NCI-H2081 treated with DMSO at 0.1 percent for 48 hours (cell line): ENCODE data around the gene GAMT.

Experiments
- DNase-seq: peaks from one replicate; lab custom pipeline; 2025; lab: John Stamatoyannopoulos, UW

Gene GAMT

GRCh38 chr19:1364070-1364704, 37.2 kb downstream of the GAMT start:
- DNase-seq = no peak

GRCh38 chr19:1363599-1363998, 37.7 kb downstream of the GAMT start:
- DNase-seq = no peak

GRCh38 chr19:1362387-1363257, 38.7 kb downstream of the GAMT start:
- DNase-seq = no peak

GRCh38 chr19:1361601-1362386, 39.5 kb downstream of the GAMT start:
- DNase-seq = no peak

GRCh38 chr19:1360818-1361461, 40.4 kb downstream of the GAMT start:
- no peak for DNase-seq

GRCh38 chr19:1360126-1360817, 41.1 kb downstream of the GAMT start:
- no peak for DNase-seq

- no peak for DNase-seq
Observed at GRCh38 chr19:1357531-1358109, 43.7 kb downstream of the GAMT start.

GRCh38 chr19:1356508-1356865, 44.9 kb downstream of the GAMT start:
- no peak for DNase-seq

GRCh38 chr19:1355568-1356507, 45.5 kb downstream of the GAMT start:
- DNase-seq = no peak

- no peak for DNase-seq
Observed at GRCh38 chr19:1354970-1355567, 46.3 kb downstream of the GAMT start.

GRCh38 chr19:1353144-1353543, 48.2 kb downstream of the GAMT start:
- DNase-seq = no peak

- no peak for DNase-seq
Observed at GRCh38 chr19:1351381-1351851, 49.9 kb downstream of the GAMT start.

GRCh38 chr19:1350867-1351266, 50.5 kb downstream of the GAMT start:
- no peak for DNase-seq

GRCh38 chr19:1349211-1349610, 52.1 kb downstream of the GAMT start:
- no peak for DNase-seq
